ENCODE measurements around the gene BAG1.

GRCh38 chr9:33228606-33229005 lies 35.9 kb downstream of the BAG1 start:
- TF ChIP-seq POLR2AphosphoS5 (IDR thresholded peaks at IDR 0.05) = no peak
- TF ChIP-seq POLR2A (IDR thresholded peaks at IDR 0.05) = no peak
- TF ChIP-seq CTCF (IDR thresholded peaks at IDR 0.05) = no peak
